ENCODE measurements around the gene GEMIN7. TPM values are rescaled to one million over a fixed set of nuclear protein-coding genes. Genes with fewer than 3 reads are reported as not detected.

The GEMIN7 gene
- total RNA-seq, 3 donors from 2014 or later = 14.4 to 22.6 (median 21.8) TPM

DNA sequence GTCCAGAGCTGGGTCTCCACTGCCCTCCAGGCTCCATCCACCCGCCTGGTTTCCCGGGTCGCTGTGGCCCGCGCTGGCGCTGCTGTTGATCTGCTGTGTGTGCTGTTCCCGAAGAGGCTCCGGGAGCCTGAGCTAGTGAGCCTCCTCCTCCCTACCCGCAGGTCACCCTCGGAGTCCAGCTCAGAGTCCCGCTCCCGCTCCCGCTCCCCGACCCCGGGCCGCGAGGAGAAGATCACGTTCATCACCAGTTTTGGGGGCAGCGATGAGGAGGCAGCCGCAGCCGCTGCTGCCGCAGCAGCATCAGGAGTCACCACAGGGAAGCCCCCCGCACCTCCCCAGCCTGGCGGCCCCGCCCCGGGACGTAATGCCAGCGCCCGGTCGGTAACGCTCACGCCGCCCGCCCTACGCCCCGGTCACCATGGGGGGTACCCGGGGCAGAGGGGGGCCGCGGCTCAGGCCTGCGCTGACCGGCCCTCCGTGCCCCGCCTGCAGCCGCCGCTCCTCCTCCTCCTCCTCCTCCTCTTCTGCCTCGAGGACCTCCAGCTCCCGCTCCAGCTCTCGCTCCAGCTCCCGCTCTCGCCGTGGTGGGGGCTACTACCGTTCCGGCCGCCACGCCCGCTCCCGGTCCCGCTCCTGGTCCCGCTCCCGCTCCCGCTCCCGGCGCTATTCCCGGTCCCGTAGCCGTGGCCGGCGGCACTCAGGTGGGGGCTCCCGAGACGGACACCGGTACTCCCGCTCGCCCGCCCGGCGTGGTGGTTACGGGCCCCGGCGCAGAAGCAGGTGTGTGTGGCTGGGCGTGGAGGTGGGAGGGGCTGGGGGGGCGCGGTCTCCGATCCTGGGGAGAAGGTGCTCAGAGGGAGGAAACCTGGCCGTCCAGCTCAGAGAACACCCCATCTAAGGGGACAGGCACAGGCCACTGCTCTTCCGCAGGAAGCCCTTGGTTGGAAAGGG is 14.9 kb upstream of the GEMIN7 start:
- ATAC-seq = no peak
- peaks cover 17% of the 10 kb centered on the region for H3K36me3 ChIP-seq (ENCODE audit: low read depth)
- intact Hi-C loops (cut with DNase I, micrococcal nuclease) = no loop called here
- no peak for DNase-seq
- no peaks in the 10 kb centered on the region for H3K4me1 ChIP-seq (ENCODE audit: low read depth)
- H3K9me3 ChIP-seq = no peaks in the 10 kb centered on the region
- H3K4me3 ChIP-seq = no peak overlapping the region
- TF ChIP-seq, protein P1, sequence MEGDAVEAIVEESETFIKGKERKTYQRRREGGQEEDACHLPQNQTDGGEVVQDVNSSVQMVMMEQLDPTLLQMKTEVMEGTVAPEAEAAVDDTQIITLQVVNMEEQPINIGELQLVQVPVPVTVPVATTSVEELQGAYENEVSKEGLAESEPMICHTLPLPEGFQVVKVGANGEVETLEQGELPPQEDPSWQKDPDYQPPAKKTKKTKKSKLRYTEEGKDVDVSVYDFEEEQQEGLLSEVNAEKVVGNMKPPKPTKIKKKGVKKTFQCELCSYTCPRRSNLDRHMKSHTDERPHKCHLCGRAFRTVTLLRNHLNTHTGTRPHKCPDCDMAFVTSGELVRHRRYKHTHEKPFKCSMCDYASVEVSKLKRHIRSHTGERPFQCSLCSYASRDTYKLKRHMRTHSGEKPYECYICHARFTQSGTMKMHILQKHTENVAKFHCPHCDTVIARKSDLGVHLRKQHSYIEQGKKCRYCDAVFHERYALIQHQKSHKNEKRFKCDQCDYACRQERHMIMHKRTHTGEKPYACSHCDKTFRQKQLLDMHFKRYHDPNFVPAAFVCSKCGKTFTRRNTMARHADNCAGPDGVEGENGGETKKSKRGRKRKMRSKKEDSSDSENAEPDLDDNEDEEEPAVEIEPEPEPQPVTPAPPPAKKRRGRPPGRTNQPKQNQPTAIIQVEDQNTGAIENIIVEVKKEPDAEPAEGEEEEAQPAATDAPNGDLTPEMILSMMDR (IDR thresholded peaks at IDR 0.05) = no peak

DNA sequence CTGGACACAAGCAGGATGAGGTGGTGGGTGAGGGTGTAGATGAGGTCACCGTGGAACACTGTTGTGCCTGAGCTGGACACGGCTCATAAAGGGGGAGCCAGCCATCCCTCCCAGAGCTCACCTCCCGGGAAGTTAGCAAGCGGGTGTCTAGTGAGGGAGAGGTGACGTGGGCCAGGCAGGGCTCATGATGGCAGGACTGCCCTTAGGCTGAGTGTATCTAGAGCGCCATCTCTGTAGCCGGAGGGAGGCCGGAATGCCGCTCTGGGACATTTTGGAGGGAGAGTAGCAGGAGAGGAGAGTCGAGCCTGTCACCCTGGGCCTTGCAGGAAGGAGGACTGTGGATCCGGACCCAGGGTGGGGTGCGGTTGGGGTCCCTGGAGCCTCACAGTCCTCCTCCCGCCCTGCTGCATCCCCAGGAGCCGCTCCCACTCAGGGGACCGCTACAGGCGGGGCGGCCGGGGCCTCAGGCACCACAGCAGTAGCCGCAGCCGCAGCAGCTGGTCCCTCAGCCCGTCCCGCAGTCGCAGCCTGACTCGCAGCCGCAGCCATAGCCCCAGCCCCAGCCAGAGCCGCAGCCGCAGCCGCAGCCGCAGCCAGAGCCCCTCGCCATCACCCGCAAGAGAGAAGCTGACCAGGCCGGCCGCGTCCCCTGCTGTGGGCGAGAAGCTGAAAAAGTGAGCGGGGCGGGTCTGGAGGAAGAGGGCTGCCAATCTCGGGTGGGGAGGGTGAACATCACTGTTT is 12.0 kb upstream of the GEMIN7 start:
- TF ChIP-seq, protein P1 (IDR thresholded peaks at IDR 0.05) = no peak
- ATAC-seq = no peak
- Histone ChIP-seq H3K36me3 (ENCODE audit: low read depth) (peaks cover 16% of the 10 kb centered on the region), H3K9me3 (no peaks in the 10 kb centered on the region), H3K4me3 (no peak overlapping the region), H3K4me1 (ENCODE audit: low read depth) (no peaks in the 10 kb centered on the region)
- intact Hi-C loops (cut with DNase I, micrococcal nuclease) = no loop called here
- peak in 1 of 3 donors; percentile 43 for DNase-seq

DNA sequence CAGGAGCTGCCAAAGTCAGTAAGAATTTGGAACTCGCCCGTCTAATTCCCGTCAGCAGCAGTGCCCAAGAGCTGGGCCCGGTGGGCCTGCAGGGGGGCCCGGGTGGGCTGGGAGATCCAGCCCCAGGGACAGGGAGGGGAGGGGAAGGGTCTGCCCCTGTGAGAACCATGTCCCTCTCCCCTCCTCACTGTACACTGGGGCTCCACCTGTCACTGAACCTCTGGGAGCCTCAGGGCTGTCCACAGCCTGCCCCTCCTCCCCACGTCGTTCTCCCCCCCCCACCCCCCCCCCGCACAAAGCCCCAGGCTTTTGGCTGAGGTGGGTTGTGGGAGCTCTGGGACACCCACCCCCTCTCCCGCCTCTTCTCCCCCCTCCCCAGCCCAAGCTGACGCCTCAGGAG is 11.0 kb upstream of the GEMIN7 start:
- ATAC-seq = no peak

DNA sequence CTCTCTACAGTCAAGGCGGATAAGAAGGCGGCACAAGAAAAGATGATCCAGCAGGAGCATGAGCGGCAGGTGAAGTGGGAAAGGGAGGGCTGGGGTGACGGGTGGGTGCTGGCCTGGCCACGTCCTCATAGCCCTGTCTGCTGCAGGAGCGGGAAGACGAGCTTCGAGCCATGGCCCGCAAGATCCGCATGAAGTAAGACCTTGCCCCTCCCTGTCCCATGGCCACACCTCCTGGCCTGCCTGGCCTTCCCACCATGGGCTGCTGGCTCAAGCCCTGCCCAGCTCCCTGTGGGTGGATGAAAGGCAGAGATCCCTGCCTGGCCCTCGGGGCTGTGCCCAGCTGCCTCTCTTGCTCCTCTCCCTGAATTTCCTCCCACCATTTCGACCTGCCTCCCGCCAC is 10.0 kb upstream of the GEMIN7 start:
- DNase-seq (peak; percentile 51 to 70 (median 61)), ATAC-seq (peak; percentile 80)
- Histone ChIP-seq H3K36me3 (ENCODE audit: low read depth) (peaks cover 16% of the 10 kb centered on the region), H3K9me3 (no peaks in the 10 kb centered on the region), H3K4me1 (ENCODE audit: low read depth) (no peaks in the 10 kb centered on the region), H3K4me3 (no peak overlapping the region)
- TF ChIP-seq, protein P1 (IDR thresholded peaks at IDR 0.05) = no peak
- intact Hi-C loops (cut with DNase I, micrococcal nuclease) = no loop called here

More for the DNA sequence above, 11.0 kb upstream of the GEMIN7 start:
- Histone ChIP-seq H3K4me1 (ENCODE audit: low read depth) (no peaks in the 10 kb centered on the region), H3K4me3 (no peak overlapping the region), H3K9me3 (no peaks in the 10 kb centered on the region), H3K36me3 (ENCODE audit: low read depth) (peaks cover 16% of the 10 kb centered on the region)
- TF ChIP-seq, protein P1 (IDR thresholded peaks at IDR 0.05) = no peak
- peak in 1 of 3 donors; percentile 19 for DNase-seq
- intact Hi-C loops (cut with DNase I, micrococcal nuclease) = no loop called here

DNA sequence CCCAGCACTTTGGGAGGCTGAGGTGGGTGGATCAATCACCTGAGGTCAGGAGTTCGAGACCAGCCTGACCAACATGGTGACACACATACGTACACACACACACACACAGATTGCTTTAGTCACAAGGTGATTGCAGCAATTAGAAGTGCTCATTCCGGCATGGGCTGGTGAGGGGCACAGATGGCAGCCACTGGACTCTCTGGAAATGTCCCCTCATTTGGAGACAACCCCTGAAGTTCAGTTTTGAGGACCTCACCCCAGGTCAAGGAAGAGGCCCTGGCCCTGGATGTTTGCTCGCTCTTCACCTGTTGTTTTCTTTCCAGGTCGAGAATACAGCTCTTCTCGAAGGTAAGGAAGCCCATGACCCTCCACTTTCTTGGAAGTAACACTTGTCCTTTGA is 8.8 kb upstream of the GEMIN7 start:
- Histone ChIP-seq H3K36me3 (ENCODE audit: low read depth) (peaks cover 11% of the 10 kb centered on the region), H3K4me1 (ENCODE audit: low read depth) (peaks cover 4% of the 10 kb centered on the region), H3K4me3 (no peak overlapping the region), H3K9me3 (no peaks in the 10 kb centered on the region)
- no peak for DNase-seq
- no peak for ATAC-seq
- TF ChIP-seq, protein P1 (IDR thresholded peaks at IDR 0.05) = no peak
- intact Hi-C loops (cut with DNase I, micrococcal nuclease) = no loop called here
